HCT116 (cell line): ENCODE measurements around the gene SPINK5. TPM values are rescaled to one million over a fixed set of nuclear protein-coding genes. Genes with fewer than 3 reads are reported as not detected.

Experiments
- ATAC-seq: fragments of 200-7000 bp; cut with Tn5 transposase; 2 replicates; pipeline ENCODE4 v1.9.1; 2020; ENCODE audit warnings: mild to moderate bottlenecking, moderate library complexity
- BruUV-seq: library from RNA; stranded (reverse); fragments of 400-500 nt; replicated peaks from 2 replicates; lab custom pipeline; 2021; lab: Mats Ljungman, UMichigan
- CTCF ChIA-PET: fragments of 300-600 bp; sonication (Branson Sonifier 250); formaldehyde crosslinking; loops from one replicate; lab custom pipeline; 2021; ENCODE audit warnings: antibody characterized with exemption; lab: Charles Lee
- POLR2A ChIA-PET: fragments of 300-600, 350-600 bp; sonication (Branson Sonifier 250); formaldehyde crosslinking; loops from one replicate; lab custom pipeline; 2021; ENCODE audit warnings: antibody characterized with exemption; lab: Charles Lee
- RAD21 ChIA-PET, 2 experiments: fragments of 300-600 bp; sonication (Branson Sonifier 250); formaldehyde crosslinking; loops; one replicate each; lab custom pipeline; 2023; ENCODE audit warnings: low total read pairs in 2 of 2; ENCODE audit not compliant: uncharacterized antibody in 2 of 2, unreplicated experiment in 2 of 2, low non-redundant PET in 1 of 2; lab: Charles Lee
- DNase-seq: peaks from one replicate; pipeline ENCODE4 v3.0.0-alpha.2; 2010; ENCODE audit warnings: low read depth, low spot score
- H2AFZ ChIP-seq: fragments of 200-600 bp; shearing (Covaris generic), sonication (generic); 2 replicates; pipeline ENCODE4 v1.6.1; 2017; ENCODE audit warnings: low read depth, mixed run types, mixed read lengths, antibody characterized with exemption, low read length; ENCODE audit not compliant: poor library complexity, severe bottlenecking
- H3K27ac ChIP-seq: 2 replicates; pipeline ENCODE4 v1.5.1; 2012; ENCODE audit warnings: low read depth, low read length
- H3K27me3 ChIP-seq: fragments of 200-600 bp; sonication (generic); 2 replicates; pipeline ENCODE4 v1.6.1; 2016; ENCODE audit warnings: mixed run types, low read length, mixed read lengths; ENCODE audit not compliant: insufficient read depth
- H3K36me3 ChIP-seq, 2 experiments: fragments of 200-500 bp in 1 of 2; fragments of 200-600 bp in 1 of 2; sonication (Bioruptor generic) in 1 of 2; sonication (generic) in 1 of 2; 2 replicates each; pipeline versions ENCODE4 v1.5.1 to v1.6.1; 2014 to 2016; ENCODE audit warnings: low read length in 2 of 2, inconsistent platforms in 1 of 2, mixed read lengths in 1 of 2, mixed run types in 1 of 2; ENCODE audit not compliant: insufficient read depth in 2 of 2, control insufficient read depth in 1 of 2
- H3K4me1 ChIP-seq, 2 experiments: fragments of 200-600 bp in 1 of 2; sonication (generic) in 1 of 2; 2 replicates each; pipeline versions ENCODE4 v1.5.1 to v1.6.1; 2012 to 2017; ENCODE audit warnings: low read length in 2 of 2, inconsistent platforms in 1 of 2, mild to moderate bottlenecking in 1 of 2, mixed read lengths in 1 of 2, mixed run types in 1 of 2, moderate library complexity in 1 of 2; ENCODE audit not compliant: insufficient read depth in 2 of 2, control insufficient read depth in 1 of 2
- H3K4me2 ChIP-seq: fragments of 200-600 bp; sonication (generic); 2 replicates; pipeline ENCODE4 v1.6.1; 2017; ENCODE audit warnings: mixed run types, low read length, mixed read lengths
- H3K4me3 ChIP-seq, 2 experiments: fragments of 200-600 bp in 1 of 2; sonication (generic) in 1 of 2; replicated peaks in 1 of 2; 2 replicates each; pipeline ENCODE4 v1.5.1; 2011 to 2016; ENCODE audit warnings: low read length in 2 of 2, control low read depth in 1 of 2, low read depth in 1 of 2, mild to moderate bottlenecking in 1 of 2, mixed read lengths in 1 of 2, mixed run types in 1 of 2
- H3K79me2 ChIP-seq: fragments of 200-600 bp; sonication (generic); 2 replicates; pipeline ENCODE4 v1.6.1; 2017; ENCODE audit warnings: mild to moderate bottlenecking, mixed run types, low read length, moderate library complexity, mixed read lengths; ENCODE audit not compliant: insufficient read depth
- H3K9ac ChIP-seq: fragments of 200-600 bp; sonication (generic); 2 replicates; pipeline ENCODE4 v1.6.1; 2016; ENCODE audit warnings: low read length, mixed read lengths
- H3K9me2 ChIP-seq: fragments of 200-600 bp; sonication (generic), shearing (Covaris generic); 2 replicates; pipeline ENCODE4 v1.6.1; 2017; ENCODE audit warnings: mixed run types, mild to moderate bottlenecking, moderate library complexity; ENCODE audit not compliant: insufficient read depth
- H3K9me3 ChIP-seq, 2 experiments: fragments of 200-500 bp in 1 of 2; fragments of 200-600 bp in 1 of 2; sonication (Bioruptor generic) in 1 of 2; sonication (generic) in 1 of 2; 2 replicates each; pipeline ENCODE4 v1.6.1; 2014 to 2017; ENCODE audit warnings: low read length in 2 of 2, mixed read lengths in 2 of 2, inconsistent platforms in 1 of 2, low read depth in 1 of 2, mild to moderate bottlenecking in 1 of 2, mixed run types in 1 of 2, moderate library complexity in 1 of 2; ENCODE audit not compliant: control insufficient read depth in 1 of 2, insufficient read depth in 1 of 2
- H4K20me1 ChIP-seq: fragments of 200-600 bp; sonication (generic), shearing (Covaris generic); 2 replicates; pipeline ENCODE4 v1.6.1; 2017; ENCODE audit warnings: mixed run types, mild to moderate bottlenecking, moderate library complexity; ENCODE audit not compliant: insufficient read depth
- CEBPB ChIP-seq: IDR thresholded peaks from 2 replicates; pipeline ENCODE4 v1.6.1; 2012; ENCODE audit warnings: low read depth
- EGR1 ChIP-seq: IDR thresholded peaks from 2 replicates; pipeline ENCODE4 v1.6.1; 2012; ENCODE audit warnings: low read depth
- JUND ChIP-seq: IDR thresholded peaks from 2 replicates; pipeline ENCODE4 v1.6.1; 2012
- POLR2A ChIP-seq: IDR thresholded peaks from 2 replicates; pipeline ENCODE4 v1.7.0; 2011; ENCODE audit warnings: borderline replicate concordance; ENCODE audit not compliant: insufficient read depth, insufficient read length; ENCODE audit errors: extremely low read depth
- POLR2AphosphoS5 ChIP-seq: IDR thresholded peaks from 2 replicates; pipeline ENCODE4 v1.6.1; 2011; ENCODE audit warnings: mild to moderate bottlenecking, low read depth, low read length, moderate library complexity
- SP1 ChIP-seq: IDR thresholded peaks from 2 replicates; pipeline ENCODE4 v1.6.1; 2012; ENCODE audit warnings: low read depth
- SRF ChIP-seq: IDR thresholded peaks from 2 replicates; pipeline ENCODE4 v1.6.1; 2012; ENCODE audit warnings: low read depth
- TCF7L2 ChIP-seq: IDR thresholded peaks from 2 replicates; pipeline ENCODE4 v1.7.0; 2011; ENCODE audit warnings: borderline replicate concordance, inconsistent platforms; ENCODE audit not compliant: insufficient read depth, insufficient read length; ENCODE audit errors: extremely low read depth
- YY1 ChIP-seq: IDR thresholded peaks from 2 replicates; pipeline ENCODE4 v1.6.1; 2011; ENCODE audit warnings: low read length, low read depth, moderate library complexity, mild to moderate bottlenecking; ENCODE audit not compliant: insufficient replicate concordance; ENCODE audit errors: extremely low read depth
- ZNF274 ChIP-seq: fragments of 200-500 bp; sonication (Bioruptor generic); IDR thresholded peaks from 2 replicates; pipeline ENCODE4 v1.6.1; 2014; ENCODE audit warnings: mild to moderate bottlenecking, low read depth, low read length, inconsistent platforms
- intact Hi-C: fragments of 100-400 bp; cut with micrococcal nuclease; formaldehyde crosslinking; loops from 2 replicates; pipeline ENCODE4 v1.10.0; 2022
- total RNA-seq: library from RNA; stranded (reverse); gene quantifications from one replicate; pipeline ENCODE4 v1.2.1, GENCODE V29; 2021; ENCODE audit not compliant: unreplicated experiment
- TF ChIP-seq, protein P1 (sequence below): IDR thresholded peaks from 2 replicates; pipeline ENCODE4 v1.6.1; 2012; ENCODE audit warnings: low read depth

The SPINK5 gene
- total RNA-seq, 1 experiment from 2014 or later = not detected

DNA sequence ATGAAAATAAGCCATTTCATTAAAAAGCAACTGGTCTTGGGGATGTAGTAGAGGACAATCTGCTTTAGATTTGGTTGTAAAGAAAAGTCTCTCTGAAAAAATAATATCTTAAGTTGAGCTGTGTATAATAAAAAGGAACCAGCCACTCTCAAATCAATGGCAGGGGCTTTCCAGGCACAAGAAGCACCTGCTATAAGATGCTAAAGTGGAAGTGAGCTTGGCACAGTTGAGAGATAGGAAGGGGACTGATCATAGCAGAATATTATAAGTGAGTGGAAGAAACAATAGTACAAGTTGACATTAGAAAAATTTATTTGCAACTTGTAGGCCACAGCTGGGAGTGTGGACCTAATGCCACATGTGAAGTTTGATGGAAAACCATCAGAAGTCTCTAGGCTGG lies 28.1 kb upstream of the SPINK5 start:
- H4K20me1 ChIP-seq = no peaks in the 10 kb centered on the region
- no peak overlapping the region for H3K27ac ChIP-seq
- DNase-seq (no peak), ATAC-seq (no peak)
- H3K27me3 ChIP-seq = no peaks in the 10 kb centered on the region
- intact Hi-C loops = no loop called here
- no peaks in the 10 kb centered on the region for H3K9me2 ChIP-seq
- H3K4me1 ChIP-seq = no peaks in the 10 kb centered on the region
- no peak overlapping the region for H3K9ac ChIP-seq
- CTCF ChIA-PET = no interaction called here
- TF ChIP-seq POLR2AphosphoS5 (no peak), POLR2A (no peak), YY1 (no peak), SP1 (no peak)
- POLR2A ChIA-PET = no interaction called here
- H3K4me2 ChIP-seq = no peak overlapping the region
- no peak overlapping the region for H3K4me3 ChIP-seq
- H3K79me2 ChIP-seq = no peaks in the 10 kb centered on the region
- no peaks in the 10 kb centered on the region for H3K9me3 ChIP-seq
- no peak overlapping the region for H2AFZ ChIP-seq
- BruUV-seq = no TSS peak
- no peaks in the 10 kb centered on the region for H3K36me3 ChIP-seq
- RAD21 ChIA-PET = no interaction called here

DNA sequence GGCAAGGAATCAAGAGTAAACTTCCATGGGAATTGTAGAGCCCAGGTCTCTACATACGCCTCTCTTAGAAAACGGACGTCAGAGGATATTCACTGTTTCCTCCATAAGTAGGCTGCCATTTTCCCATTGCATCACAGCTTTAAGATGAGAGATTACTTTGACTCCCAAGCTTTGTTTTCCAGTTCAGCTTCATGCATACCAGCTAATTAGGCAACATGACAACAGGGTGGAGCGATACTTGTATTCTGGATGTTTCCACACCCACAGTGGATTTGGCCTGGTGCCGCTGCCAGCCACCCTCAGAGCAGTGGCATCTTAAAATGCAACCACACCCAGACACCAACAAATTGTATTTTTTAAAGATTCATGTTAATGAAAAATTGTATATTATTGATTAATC lies 20.9 kb upstream of the SPINK5 start:
- TF ChIP-seq EGR1 (no peak), SRF (no peak), JUND (no peak), CEBPB (no peak), TCF7L2 (no peak), ZNF274 (no peak)
- TF ChIP-seq, protein P1, sequence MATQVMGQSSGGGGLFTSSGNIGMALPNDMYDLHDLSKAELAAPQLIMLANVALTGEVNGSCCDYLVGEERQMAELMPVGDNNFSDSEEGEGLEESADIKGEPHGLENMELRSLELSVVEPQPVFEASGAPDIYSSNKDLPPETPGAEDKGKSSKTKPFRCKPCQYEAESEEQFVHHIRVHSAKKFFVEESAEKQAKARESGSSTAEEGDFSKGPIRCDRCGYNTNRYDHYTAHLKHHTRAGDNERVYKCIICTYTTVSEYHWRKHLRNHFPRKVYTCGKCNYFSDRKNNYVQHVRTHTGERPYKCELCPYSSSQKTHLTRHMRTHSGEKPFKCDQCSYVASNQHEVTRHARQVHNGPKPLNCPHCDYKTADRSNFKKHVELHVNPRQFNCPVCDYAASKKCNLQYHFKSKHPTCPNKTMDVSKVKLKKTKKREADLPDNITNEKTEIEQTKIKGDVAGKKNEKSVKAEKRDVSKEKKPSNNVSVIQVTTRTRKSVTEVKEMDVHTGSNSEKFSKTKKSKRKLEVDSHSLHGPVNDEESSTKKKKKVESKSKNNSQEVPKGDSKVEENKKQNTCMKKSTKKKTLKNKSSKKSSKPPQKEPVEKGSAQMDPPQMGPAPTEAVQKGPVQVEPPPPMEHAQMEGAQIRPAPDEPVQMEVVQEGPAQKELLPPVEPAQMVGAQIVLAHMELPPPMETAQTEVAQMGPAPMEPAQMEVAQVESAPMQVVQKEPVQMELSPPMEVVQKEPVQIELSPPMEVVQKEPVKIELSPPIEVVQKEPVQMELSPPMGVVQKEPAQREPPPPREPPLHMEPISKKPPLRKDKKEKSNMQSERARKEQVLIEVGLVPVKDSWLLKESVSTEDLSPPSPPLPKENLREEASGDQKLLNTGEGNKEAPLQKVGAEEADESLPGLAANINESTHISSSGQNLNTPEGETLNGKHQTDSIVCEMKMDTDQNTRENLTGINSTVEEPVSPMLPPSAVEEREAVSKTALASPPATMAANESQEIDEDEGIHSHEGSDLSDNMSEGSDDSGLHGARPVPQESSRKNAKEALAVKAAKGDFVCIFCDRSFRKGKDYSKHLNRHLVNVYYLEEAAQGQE = no peak
- H3K4me1 ChIP-seq = no peaks in the 10 kb centered on the region
- H3K9me3 ChIP-seq = no peaks in the 10 kb centered on the region
- CTCF ChIA-PET = no interaction called here
- H3K27ac ChIP-seq = no peak overlapping the region
- no peak overlapping the region for H3K4me3 ChIP-seq
- RAD21 ChIA-PET = no interaction called here
- H4K20me1 ChIP-seq = no peaks in the 10 kb centered on the region
- POLR2A ChIA-PET = no interaction called here
- no peaks in the 10 kb centered on the region for H3K36me3 ChIP-seq
- no peak overlapping the region for H2AFZ ChIP-seq
- H3K79me2 ChIP-seq = no peaks in the 10 kb centered on the region
- DNase-seq = no peak
- no peaks in the 10 kb centered on the region for H3K9me2 ChIP-seq
- no peaks in the 10 kb centered on the region for H3K27me3 ChIP-seq
- H3K9ac ChIP-seq = no peak overlapping the region
- H3K4me2 ChIP-seq = no peak overlapping the region
- intact Hi-C loops = no loop called here
- no TSS peak for BruUV-seq
- no peak for ATAC-seq
